HepG2 (cell line): Measurements from ENCODE around the gene EIF4G3. TPM values are rescaled to one million over a fixed set of nuclear protein-coding genes. Genes with fewer than 3 reads are reported as not detected.

ENCODE experiments used
- ATAC-seq: fragments of 200-7000 bp; cut with Tn5 transposase; 3 replicates; pipeline ENCODE4 v1.9.1; 2020; ENCODE audit warnings: mild to moderate bottlenecking, moderate library complexity
- BruUV-seq: library from RNA; stranded (reverse); fragments of 400-500 nt; replicated peaks from 2 replicates; lab custom pipeline; 2021; lab: Mats Ljungman, UMichigan
- CTCF ChIA-PET: fragments of 300-600 bp; formaldehyde crosslinking; extraction: SDS; loops from one replicate; lab custom pipeline; 2021; ENCODE audit warnings: low total read pairs, inconsistent platforms, low intra/inter-chr PET ratio; lab: Yijun Ruan, JAX
- POLR2A ChIA-PET: fragments of 350-600 bp; sonication (Branson Sonifier 250); formaldehyde crosslinking; loops from one replicate; lab custom pipeline; 2020; ENCODE audit warnings: antibody characterized with exemption, inconsistent platforms; lab: Yijun Ruan, JAX
- DNase-seq: peaks from one replicate; pipeline ENCODE4 v3.0.0-alpha.2; 2015; ENCODE audit warnings: low spot score
- FAIRE-seq: peaks from 3 replicates; lab custom pipeline; 2011; peaks lifted over from hg19 to GRCh38; lab: Jason Lieb, UNC
- H2AFZ ChIP-seq: one replicate; pipeline ENCODE4 v1.6.1; 2011; ENCODE audit warnings: low read length, inconsistent platforms
- H3K27ac ChIP-seq: fragments of 300-600 bp; 3 replicates; pipeline ENCODE4 v1.8.0; 2011; ENCODE audit warnings: mixed run types, mild to moderate bottlenecking, mixed read lengths, low read length, inconsistent platforms; ENCODE audit not compliant: insufficient read depth; ENCODE audit errors: extremely low read length
- H3K27me3 ChIP-seq, 2 experiments: fragments of 200-600 bp in 1 of 2; 2 replicates in 1 of 2; 3 replicates in 1 of 2; pipeline versions ENCODE4 v1.6.0 to v1.8.0; 2011; ENCODE audit warnings: low read length in 2 of 2, mild to moderate bottlenecking in 2 of 2, moderate library complexity in 2 of 2, inconsistent platforms in 1 of 2; ENCODE audit not compliant: insufficient read depth in 2 of 2, control insufficient read depth in 1 of 2
- H3K36me3 ChIP-seq, 2 experiments: fragments of 200-600 bp in 1 of 2; replicated peaks in 1 of 2; 2 replicates in 1 of 2; 3 replicates in 1 of 2; pipeline versions ENCODE4 v1.5.1 to v1.8.0; 2011; ENCODE audit warnings: low read length in 2 of 2, inconsistent platforms in 1 of 2; ENCODE audit not compliant: insufficient read depth in 2 of 2, control insufficient read depth in 1 of 2
- H3K4me1 ChIP-seq: 2 replicates; pipeline ENCODE4 v1.5.1; 2012; ENCODE audit warnings: low read length, inconsistent platforms; ENCODE audit not compliant: insufficient read depth
- H3K4me2 ChIP-seq: 2 replicates; pipeline ENCODE4 v1.6.0; 2011; ENCODE audit warnings: low read depth, low read length, inconsistent platforms
- H3K4me3 ChIP-seq, 3 experiments: fragments of 200-600 bp in 1 of 3; sonication (generic), shearing (Covaris generic) in 1 of 3; replicated peaks in 1 of 3; 2 replicates each; pipeline ENCODE4 v1.5.1; 2011 to 2016; ENCODE audit warnings: low read length in 3 of 3, inconsistent platforms in 2 of 3, low read depth in 2 of 3, mild to moderate bottlenecking in 2 of 3, control low read depth in 1 of 3, mixed read lengths in 1 of 3; ENCODE audit not compliant: insufficient read depth in 1 of 3
- H3K79me2 ChIP-seq: one replicate; pipeline ENCODE4 v1.6.1; 2011; ENCODE audit warnings: low read length, inconsistent platforms; ENCODE audit not compliant: insufficient read depth
- H3K9ac ChIP-seq: 2 replicates; pipeline ENCODE4 v1.6.0; 2011; ENCODE audit warnings: mild to moderate bottlenecking, low read depth, low read length, inconsistent platforms; ENCODE audit not compliant: insufficient read depth
- H3K9me3 ChIP-seq: 2 replicates; pipeline ENCODE4 v1.5.1; 2012; ENCODE audit warnings: mild to moderate bottlenecking, low read length
- H4K20me1 ChIP-seq: 2 replicates; pipeline ENCODE4 v1.6.0; 2011; ENCODE audit warnings: inconsistent platforms, mild to moderate bottlenecking, low read length, moderate library complexity; ENCODE audit not compliant: insufficient read depth
- ATF7-NPFF ChIP-seq: sonication (generic); formaldehyde crosslinking; IDR thresholded peaks from 2 replicates; pipeline ENCODE4 v1.8.1; 2023; ENCODE audit warnings: mild to moderate bottlenecking, low read depth, missing genetic modification reagents, moderate library complexity
- CENPT ChIP-seq: sonication (generic); formaldehyde crosslinking; IDR thresholded peaks from 2 replicates; pipeline ENCODE4 v1.8.0; 2022; ENCODE audit warnings: low read depth, mild to moderate bottlenecking, moderate library complexity, missing genetic modification reagents
- FOXM1 ChIP-seq: sonication (generic); formaldehyde crosslinking; IDR thresholded peaks from 2 replicates; pipeline ENCODE4 v1.5.0; 2020; ENCODE audit warnings: missing genetic modification reagents
- IKZF1 ChIP-seq: fragments of 450-650 bp; IDR thresholded peaks from 2 replicates; pipeline ENCODE4 v1.7.1; 2016
- NAIF1 ChIP-seq: sonication (generic); formaldehyde crosslinking; IDR thresholded peaks from 2 replicates; pipeline ENCODE4 v1.5.0; 2020; ENCODE audit warnings: mild to moderate bottlenecking, missing genetic modification reagents, borderline replicate concordance
- RARA ChIP-seq: IDR thresholded peaks from 2 replicates; pipeline ENCODE4 v1.6.1; 2016; ENCODE audit warnings: missing genetic modification reagents, missing compliant biosample characterization
- SPEN ChIP-seq: sonication (generic); formaldehyde crosslinking; IDR thresholded peaks from 2 replicates; pipeline ENCODE4 v1.5.1; 2020; ENCODE audit warnings: low read depth, mild to moderate bottlenecking, missing genetic modification reagents
- ZNF235 ChIP-seq: sonication (generic); formaldehyde crosslinking; IDR thresholded peaks from 2 replicates; pipeline ENCODE4 v1.8.1; 2023; ENCODE audit warnings: mild to moderate bottlenecking, missing genetic modification reagents, borderline replicate concordance
- ZNF549 ChIP-seq: sonication (generic); formaldehyde crosslinking; IDR thresholded peaks from 2 replicates; pipeline ENCODE4 v1.5.0; 2020; ENCODE audit warnings: missing genetic modification reagents
- WGBS: methylation state at CpG from one replicate; pipeline ENCODE4 v1.1.6; 2017; ENCODE audit warnings: low lambda C conversion rate; 5-methylcytosine and 5-hydroxymethylcytosine counted together
- in situ Hi-C: cut with HindIII; loops from 2 replicates; pipeline ENCODE4 v1.10.0; 2017; ENCODE audit warnings: low pct_unique_long_range_greater_than_20kb; ENCODE audit not compliant: extremely low pct_ligation_motif_present
- intact Hi-C: fragments of 100-400 bp; cut with micrococcal nuclease; formaldehyde crosslinking; loops from one replicate; pipeline ENCODE4 v1.10.0; 2022; ENCODE audit not compliant: unreplicated experiment
- polyA plus RNA-seq, 8 experiments: library from polyadenylated mRNA; depleted of rRNA in 3 of 8; stranded (reverse) in 7 of 8; unstranded in 1 of 8; fragments of >200 nt; fragmentation: Illumina TruSeq in 4 of 8; extraction: Trizol in 4 of 8; gene quantifications; 2 replicates each; pipeline versions ENCODE4 v1.2.1 to v1.2.3, GENCODE V29; 2011 to 2016; ENCODE audit warnings: low read depth in 4 of 8, missing spikeins in 1 of 8, mixed read lengths in 1 of 8; ENCODE audit not compliant: insufficient read depth in 1 of 8
- total RNA-seq, 5 experiments: library from RNA; depleted of rRNA; stranded (reverse); fragments of >200 nt; fragmentation: Illumina TruSeq; extraction: Trizol; gene quantifications; 2 replicates each; pipeline ENCODE4 v1.2.3, GENCODE V29; 2016; ENCODE audit warnings: low read depth in 1 of 5
- TF ChIP-seq, protein P1 (sequence below): sonication (generic); formaldehyde crosslinking; IDR thresholded peaks from 2 replicates; pipeline ENCODE4 v1.4.0; 2020; ENCODE audit warnings: missing genetic modification reagents
- TF ChIP-seq, protein P2 (sequence below): sonication (generic); formaldehyde crosslinking; IDR thresholded peaks from 2 replicates; pipeline ENCODE4 v1.4.0; 2020; ENCODE audit warnings: mild to moderate bottlenecking, missing genetic modification reagents, borderline replicate concordance

Gene EIF4G3
- total and polyA plus RNA-seq, 2 of the 13 experiments (the other 11 are each of a cell fraction or from before 2014, with no cell fraction given): 22.2 to 27.6 TPM

DNA sequence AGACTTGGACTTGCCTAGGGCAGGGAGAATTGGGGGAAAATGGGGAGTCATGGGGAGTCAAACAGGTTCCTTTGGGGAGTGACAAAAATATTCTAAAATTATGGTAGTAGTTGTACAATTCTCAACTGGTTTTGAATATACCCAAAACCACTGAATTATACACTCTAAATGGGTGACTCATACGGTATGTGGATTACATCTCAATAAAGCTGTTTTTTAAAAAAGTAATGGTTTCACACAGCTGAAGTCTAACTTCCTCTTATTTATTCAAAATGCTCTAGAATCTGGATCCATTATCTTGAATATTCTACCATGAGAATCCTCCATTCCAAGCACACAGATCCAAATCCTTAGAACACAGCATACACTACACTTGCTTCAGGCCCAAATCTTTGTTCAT is 11.1 kb downstream of the EIF4G3 start (continued):
- TF ChIP-seq, protein P1, sequence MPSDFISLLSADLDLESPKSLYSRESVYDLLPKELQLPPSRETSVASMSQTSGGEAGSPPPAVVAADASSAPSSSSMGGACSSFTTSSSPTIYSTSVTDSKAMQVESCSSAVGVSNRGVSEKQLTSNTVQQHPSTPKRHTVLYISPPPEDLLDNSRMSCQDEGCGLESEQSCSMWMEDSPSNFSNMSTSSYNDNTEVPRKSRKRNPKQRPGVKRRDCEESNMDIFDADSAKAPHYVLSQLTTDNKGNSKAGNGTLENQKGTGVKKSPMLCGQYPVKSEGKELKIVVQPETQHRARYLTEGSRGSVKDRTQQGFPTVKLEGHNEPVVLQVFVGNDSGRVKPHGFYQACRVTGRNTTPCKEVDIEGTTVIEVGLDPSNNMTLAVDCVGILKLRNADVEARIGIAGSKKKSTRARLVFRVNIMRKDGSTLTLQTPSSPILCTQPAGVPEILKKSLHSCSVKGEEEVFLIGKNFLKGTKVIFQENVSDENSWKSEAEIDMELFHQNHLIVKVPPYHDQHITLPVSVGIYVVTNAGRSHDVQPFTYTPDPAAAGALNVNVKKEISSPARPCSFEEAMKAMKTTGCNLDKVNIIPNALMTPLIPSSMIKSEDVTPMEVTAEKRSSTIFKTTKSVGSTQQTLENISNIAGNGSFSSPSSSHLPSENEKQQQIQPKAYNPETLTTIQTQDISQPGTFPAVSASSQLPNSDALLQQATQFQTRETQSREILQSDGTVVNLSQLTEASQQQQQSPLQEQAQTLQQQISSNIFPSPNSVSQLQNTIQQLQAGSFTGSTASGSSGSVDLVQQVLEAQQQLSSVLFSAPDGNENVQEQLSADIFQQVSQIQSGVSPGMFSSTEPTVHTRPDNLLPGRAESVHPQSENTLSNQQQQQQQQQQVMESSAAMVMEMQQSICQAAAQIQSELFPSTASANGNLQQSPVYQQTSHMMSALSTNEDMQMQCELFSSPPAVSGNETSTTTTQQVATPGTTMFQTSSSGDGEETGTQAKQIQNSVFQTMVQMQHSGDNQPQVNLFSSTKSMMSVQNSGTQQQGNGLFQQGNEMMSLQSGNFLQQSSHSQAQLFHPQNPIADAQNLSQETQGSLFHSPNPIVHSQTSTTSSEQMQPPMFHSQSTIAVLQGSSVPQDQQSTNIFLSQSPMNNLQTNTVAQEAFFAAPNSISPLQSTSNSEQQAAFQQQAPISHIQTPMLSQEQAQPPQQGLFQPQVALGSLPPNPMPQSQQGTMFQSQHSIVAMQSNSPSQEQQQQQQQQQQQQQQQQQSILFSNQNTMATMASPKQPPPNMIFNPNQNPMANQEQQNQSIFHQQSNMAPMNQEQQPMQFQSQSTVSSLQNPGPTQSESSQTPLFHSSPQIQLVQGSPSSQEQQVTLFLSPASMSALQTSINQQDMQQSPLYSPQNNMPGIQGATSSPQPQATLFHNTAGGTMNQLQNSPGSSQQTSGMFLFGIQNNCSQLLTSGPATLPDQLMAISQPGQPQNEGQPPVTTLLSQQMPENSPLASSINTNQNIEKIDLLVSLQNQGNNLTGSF (CRISPR knock-in tag): no peak

DNA sequence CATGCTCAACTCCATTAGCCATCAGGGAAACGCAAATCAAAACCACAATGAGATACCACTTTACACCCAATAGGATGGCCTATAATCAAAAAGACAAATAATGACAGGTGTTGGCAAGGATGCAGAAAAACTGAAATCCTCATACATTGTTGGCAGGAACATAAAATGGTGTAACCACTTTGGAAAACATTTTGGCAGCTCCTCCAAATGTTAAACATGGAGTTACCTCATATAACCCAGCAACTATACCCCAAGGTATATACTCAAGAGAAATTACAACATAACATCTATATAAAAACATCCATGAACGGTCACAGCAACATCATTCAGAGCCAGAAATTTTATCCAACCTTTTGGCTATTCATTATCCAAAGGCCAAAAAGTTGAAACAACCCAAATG is 11.6 kb downstream of the EIF4G3 start:
- in situ Hi-C loops (no loop called here), intact Hi-C loops (no loop called here)
- Histone ChIP-seq H3K27ac (no peak overlapping the region), H3K36me3 (peaks cover 2 to 11% of the 10 kb centered on the region in 2 experiments; a peak in 2 of 5 replicates), H4K20me1 (no peaks in the 10 kb centered on the region), H3K4me2 (no peak overlapping the region), H3K4me1 (no peaks in the 10 kb centered on the region), H3K79me2 (peaks cover 31% of the 10 kb centered on the region), H3K9ac (no peak overlapping the region), H3K4me3 (no peak overlapping the region), H2AFZ (no peak overlapping the region), H3K9me3 (no peaks in the 10 kb centered on the region), H3K27me3 (no peaks in the 10 kb centered on the region)
- BruUV-seq: no TSS peak
- TF ChIP-seq IKZF1 (no peak), NAIF1 (CRISPR knock-in tag) (no peak), CENPT (CRISPR knock-in tag) (no peak), ATF7-NPFF (CRISPR knock-in tag) (no peak), RARA (CRISPR knock-in tag) (no peak), ZNF549 (CRISPR knock-in tag) (no peak), ZNF235 (CRISPR knock-in tag) (no peak), FOXM1 (no peak), SPEN (CRISPR knock-in tag) (no peak)
- TF ChIP-seq, protein P2, sequence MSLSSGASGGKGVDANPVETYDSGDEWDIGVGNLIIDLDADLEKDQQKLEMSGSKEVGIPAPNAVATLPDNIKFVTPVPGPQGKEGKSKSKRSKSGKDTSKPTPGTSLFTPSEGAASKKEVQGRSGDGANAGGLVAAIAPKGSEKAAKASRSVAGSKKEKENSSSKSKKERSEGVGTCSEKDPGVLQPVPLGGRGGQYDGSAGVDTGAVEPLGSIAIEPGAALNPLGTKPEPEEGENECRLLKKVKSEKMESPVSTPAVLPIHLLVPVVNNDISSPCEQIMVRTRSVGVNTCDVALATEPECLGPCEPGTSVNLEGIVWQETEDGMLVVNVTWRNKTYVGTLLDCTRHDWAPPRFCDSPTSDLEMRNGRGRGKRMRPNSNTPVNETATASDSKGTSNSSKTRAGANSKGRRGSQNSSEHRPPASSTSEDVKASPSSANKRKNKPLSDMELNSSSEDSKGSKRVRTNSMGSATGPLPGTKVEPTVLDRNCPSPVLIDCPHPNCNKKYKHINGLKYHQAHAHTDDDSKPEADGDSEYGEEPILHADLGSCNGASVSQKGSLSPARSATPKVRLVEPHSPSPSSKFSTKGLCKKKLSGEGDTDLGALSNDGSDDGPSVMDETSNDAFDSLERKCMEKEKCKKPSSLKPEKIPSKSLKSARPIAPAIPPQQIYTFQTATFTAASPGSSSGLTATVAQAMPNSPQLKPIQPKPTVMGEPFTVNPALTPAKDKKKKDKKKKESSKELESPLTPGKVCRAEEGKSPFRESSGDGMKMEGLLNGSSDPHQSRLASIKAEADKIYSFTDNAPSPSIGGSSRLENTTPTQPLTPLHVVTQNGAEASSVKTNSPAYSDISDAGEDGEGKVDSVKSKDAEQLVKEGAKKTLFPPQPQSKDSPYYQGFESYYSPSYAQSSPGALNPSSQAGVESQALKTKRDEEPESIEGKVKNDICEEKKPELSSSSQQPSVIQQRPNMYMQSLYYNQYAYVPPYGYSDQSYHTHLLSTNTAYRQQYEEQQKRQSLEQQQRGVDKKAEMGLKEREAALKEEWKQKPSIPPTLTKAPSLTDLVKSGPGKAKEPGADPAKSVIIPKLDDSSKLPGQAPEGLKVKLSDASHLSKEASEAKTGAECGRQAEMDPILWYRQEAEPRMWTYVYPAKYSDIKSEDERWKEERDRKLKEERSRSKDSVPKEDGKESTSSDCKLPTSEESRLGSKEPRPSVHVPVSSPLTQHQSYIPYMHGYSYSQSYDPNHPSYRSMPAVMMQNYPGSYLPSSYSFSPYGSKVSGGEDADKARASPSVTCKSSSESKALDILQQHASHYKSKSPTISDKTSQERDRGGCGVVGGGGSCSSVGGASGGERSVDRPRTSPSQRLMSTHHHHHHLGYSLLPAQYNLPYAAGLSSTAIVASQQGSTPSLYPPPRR: no peak
- ChIA-PET CTCF (no interaction called here), POLR2A (no interaction called here)
- WGBS: 98% methylated on average over 2 of the region's 2 CpGs
- FAIRE-seq (no peak), DNase-seq (no peak), ATAC-seq (no peak)
